GM18499 (cell line): ENCODE measurements around the gene ASB14.
"Not testable (repeated sequence)": the region's sequence is repeated elsewhere in the genome, so short reads cannot be mapped to it uniquely, and the experiment has no call there.

Experiments
- ATAC-seq: cut with Tn5 transposase; IDR thresholded peaks from one replicate; pipeline ENCODE4 v1.9.1; 2021; ENCODE audit warnings: moderate number of reproducible peaks; ENCODE audit not compliant: insufficient read depth, unreplicated experiment

ASB14 gene

GRCh38 chr3:57292159-57292896, at the start of gene ASB14:
ASB14 (minus strand) TSS chr3:57292685; CDS start chr3:57292033, 652 bp downstream.
- no peak for ATAC-seq

- ATAC-seq, result not testable (repeated sequence)
Measured at GRCh38 chr3:57339071-57339642, 46.7 kb upstream of the ASB14 start.

GRCh38 chr3:57338272-57339070, 46.0 kb upstream of the ASB14 start:
- ATAC-seq, result not testable (repeated sequence)

GRCh38 chr3:57335283-57335938, 42.9 kb upstream of the ASB14 start:
- ATAC-seq, result no peak

GRCh38 chr3:57331078-57331610, 38.7 kb upstream of the ASB14 start:
- no peak for ATAC-seq

GRCh38 chr3:57326498-57326897, 34.0 kb upstream of the ASB14 start:
- ATAC-seq, result not testable (repeated sequence)

GRCh38 chr3:57314204-57314603, 21.7 kb upstream of the ASB14 start:
- no peak for ATAC-seq

GRCh38 chr3:57309769-57310360, 17.4 kb upstream of the ASB14 start:
- no peak for ATAC-seq

- not testable (repeated sequence) for ATAC-seq
Measured at GRCh38 chr3:57303520-57303919, 11.0 kb upstream of the ASB14 start.

GRCh38 chr3:57298041-57298440, 5.6 kb upstream of the ASB14 start:
- ATAC-seq, result no peak

- ATAC-seq, result no peak
Measured at GRCh38 chr3:57292897-57293526, 527 bp upstream of the ASB14 start.

- no peak for ATAC-seq
Measured at GRCh38 chr3:57288403-57288802, 4.1 kb downstream of the ASB14 start.

- no peak for ATAC-seq
Measured at GRCh38 chr3:57287205-57287604, 5.3 kb downstream of the ASB14 start.

- no peak for ATAC-seq
Measured at GRCh38 chr3:57283334-57283733, 9.2 kb downstream of the ASB14 start.

- ATAC-seq, result no peak
Measured at GRCh38 chr3:57281715-57282114, 10.8 kb downstream of the ASB14 start.

GRCh38 chr3:57279685-57280084, 12.8 kb downstream of the ASB14 start:
- ATAC-seq, result no peak

GRCh38 chr3:57278237-57278636, 14.2 kb downstream of the ASB14 start:
- no peak for ATAC-seq

GRCh38 chr3:57275393-57275792, 17.1 kb downstream of the ASB14 start:
- ATAC-seq, result no peak

- ATAC-seq, result no peak
Measured at GRCh38 chr3:57274845-57275244, 17.6 kb downstream of the ASB14 start.

- ATAC-seq, result no peak
Measured at GRCh38 chr3:57268416-57268815, 24.1 kb downstream of the ASB14 start.
